Measurements from ENCODE around the gene MMP28.

Gene MMP28

GRCh38 chr17:35795007-35795870 is at the start of gene MMP28:
Gene MMP28 (minus strand): TSS chr17:35795641. CDS start chr17:35795377, 264 bp downstream.
- peak; percentile 81 for DNase-seq

- no peak for DNase-seq
Measured at GRCh38 chr17:35844547-35844946, 49.1 kb upstream of the MMP28 start.

- no peak for DNase-seq
Measured at GRCh38 chr17:35843698-35844097, 48.3 kb upstream of the MMP28 start.

- DNase-seq = no peak
Measured at GRCh38 chr17:35842239-35842638, 46.8 kb upstream of the MMP28 start.

GRCh38 chr17:35841505-35841904 is 46.1 kb upstream of the MMP28 start:
- no peak for DNase-seq

GRCh38 chr17:35841101-35841500 is 45.7 kb upstream of the MMP28 start:
- DNase-seq = no peak

GRCh38 chr17:35825206-35825605 is 29.8 kb upstream of the MMP28 start:
- no peak for DNase-seq

- no peak for DNase-seq
Measured at GRCh38 chr17:35821308-35821707, 25.9 kb upstream of the MMP28 start.

GRCh38 chr17:35819455-35819854 is 24.0 kb upstream of the MMP28 start:
- DNase-seq = no peak

GRCh38 chr17:35817196-35817595 is 21.8 kb upstream of the MMP28 start:
- DNase-seq = no peak

GRCh38 chr17:35816723-35817122 is 21.3 kb upstream of the MMP28 start:
- DNase-seq = no peak

- no peak for DNase-seq
Measured at GRCh38 chr17:35812456-35812855, 17.0 kb upstream of the MMP28 start.

- no peak for DNase-seq
Measured at GRCh38 chr17:35811759-35812158, 16.3 kb upstream of the MMP28 start.

GRCh38 chr17:35809855-35810461 is 14.5 kb upstream of the MMP28 start:
- DNase-seq = peak; percentile 27

- peak; percentile 100 for DNase-seq
Measured at GRCh38 chr17:35808962-35809854, 13.8 kb upstream of the MMP28 start, which contains the start of gene TAF15. Gene TAF15 (plus strand): TSS chr17:35809484. CDS start chr17:35809570, 86 bp downstream.

- DNase-seq = no peak
Measured at GRCh38 chr17:35808240-35808961, 13.0 kb upstream of the MMP28 start.

GRCh38 chr17:35807371-35808144 is 12.1 kb upstream of the MMP28 start:
- DNase-seq = no peak

- peak; percentile 90 for DNase-seq
Measured at GRCh38 chr17:35804658-35805192, 9.3 kb upstream of the MMP28 start.

GRCh38 chr17:35801583-35802224 is 6.3 kb upstream of the MMP28 start:
- peak; percentile 91 for DNase-seq

GRCh38 chr17:35799942-35800341 is 4.5 kb upstream of the MMP28 start:
- peak; percentile 46 for DNase-seq

GRCh38 chr17:35797918-35798317 is 2.5 kb upstream of the MMP28 start:
- no peak for DNase-seq

Measured in NCI-H69 (cell line).